Liver (tissue), 9 donors: ENCODE measurements around the gene CASTOR1. TPM values are rescaled to one million over a fixed set of nuclear protein-coding genes. Genes with fewer than 3 reads are reported as not detected.

Experiments
- DNase-seq: peaks from one replicate; pipeline ENCODE4 v3.0.0-alpha.2; 2017; ENCODE audit warnings: low spot score
- H3K27ac ChIP-seq, 2 donors: one replicate each; pipeline ENCODE4 v1.7.0; 2013; ENCODE audit warnings: inconsistent platforms in 2 of 2, low read length in 2 of 2, control low read depth in 1 of 2, low read depth in 1 of 2, mild to moderate bottlenecking in 1 of 2
- H3K27me3 ChIP-seq, 4 donors: one replicate each; pipeline versions ENCODE4 v1.6.1 to v1.7.0; 2013; ENCODE audit warnings: low read length in 3 of 4, inconsistent platforms in 1 of 4, mild to moderate bottlenecking in 1 of 4, moderate library complexity in 1 of 4; ENCODE audit not compliant: control insufficient read depth in 4 of 4, insufficient read depth in 4 of 4
- H3K36me3 ChIP-seq, 4 donors: one replicate each; pipeline versions ENCODE4 v1.6.1 to v1.7.0; 2013; ENCODE audit warnings: low read length in 3 of 4, mild to moderate bottlenecking in 3 of 4, low read depth in 1 of 4, moderate library complexity in 1 of 4; ENCODE audit not compliant: control insufficient read depth in 4 of 4, insufficient read depth in 3 of 4
- H3K4me1 ChIP-seq, 4 donors: one replicate each; pipeline versions ENCODE4 v1.6.1 to v1.7.0; 2013; ENCODE audit warnings: low read length in 3 of 4, mild to moderate bottlenecking in 3 of 4, moderate library complexity in 1 of 4; ENCODE audit not compliant: control insufficient read depth in 4 of 4, insufficient read depth in 4 of 4
- H3K4me3 ChIP-seq, 3 donors: one replicate each; pipeline versions ENCODE4 v1.6.1 to v1.7.0; 2013; ENCODE audit warnings: low read length in 3 of 3, control low read depth in 1 of 3, low read depth in 1 of 3, mild to moderate bottlenecking in 1 of 3
- H3K9ac ChIP-seq, 2 donors: one replicate each; pipeline ENCODE4 v1.7.0; 2013; ENCODE audit warnings: low read length in 2 of 2, mild to moderate bottlenecking in 2 of 2, moderate library complexity in 2 of 2, control low read depth in 1 of 2, low read depth in 1 of 2
- H3K9me3 ChIP-seq, 4 donors: one replicate each; pipeline versions ENCODE4 v1.6.1 to v1.7.0; 2013; ENCODE audit warnings: low read length in 3 of 4; ENCODE audit not compliant: control insufficient read depth in 4 of 4
- EGR1 ChIP-seq, 2 donors: IDR thresholded peaks; 2 replicates each; pipeline ENCODE4 v1.6.1; 2016 to 2018; ENCODE audit warnings: antibody characterized with exemption in 2 of 2, low read depth in 2 of 2
- FOXA1 ChIP-seq: IDR thresholded peaks from 2 replicates; pipeline ENCODE4 v1.6.1; 2016; ENCODE audit warnings: antibody characterized with exemption
- FOXA2 ChIP-seq: IDR thresholded peaks from 2 replicates; pipeline ENCODE4 v1.6.1; 2016; ENCODE audit warnings: antibody characterized with exemption
- GABPA ChIP-seq, 2 donors: IDR thresholded peaks in 1 of 2; conservative IDR thresholded peaks in 1 of 2; 2 replicates each; pipeline ENCODE4 v1.6.1; 2016; ENCODE audit warnings: antibody characterized with exemption in 2 of 2, mild to moderate bottlenecking in 1 of 2, moderate library complexity in 1 of 2
- HNF4A ChIP-seq, 2 donors: conservative IDR thresholded peaks; 2 replicates each; pipeline ENCODE4 v1.6.1; 2016; ENCODE audit warnings: antibody characterized with exemption in 2 of 2, mild to moderate bottlenecking in 2 of 2
- HNF4G ChIP-seq: IDR thresholded peaks from 2 replicates; pipeline ENCODE4 v1.6.1; 2016; ENCODE audit warnings: antibody characterized with exemption
- JUND ChIP-seq, 2 donors: IDR thresholded peaks; 2 replicates each; pipeline ENCODE4 v1.6.1; 2016; ENCODE audit warnings: antibody characterized with exemption in 2 of 2
- NR2F2 ChIP-seq: IDR thresholded peaks from 2 replicates; pipeline ENCODE4 v1.6.1; 2016; ENCODE audit warnings: antibody characterized with exemption
- RAD21 ChIP-seq, 2 donors: IDR thresholded peaks; 2 replicates each; pipeline ENCODE4 v1.6.1; 2016; ENCODE audit warnings: antibody characterized with exemption in 2 of 2, mild to moderate bottlenecking in 2 of 2
- RXRA ChIP-seq, 2 donors: IDR thresholded peaks; 2 replicates each; pipeline ENCODE4 v1.6.1; 2017 to 2018; ENCODE audit warnings: antibody characterized with exemption in 2 of 2, mild to moderate bottlenecking in 1 of 2
- SP1 ChIP-seq: IDR thresholded peaks from 2 replicates; pipeline ENCODE4 v1.6.1; 2018; ENCODE audit warnings: antibody characterized with exemption, mild to moderate bottlenecking
- TAF1 ChIP-seq: conservative IDR thresholded peaks from 2 replicates; pipeline ENCODE4 v1.6.1; 2016; ENCODE audit warnings: antibody characterized with exemption, mild to moderate bottlenecking
- YY1 ChIP-seq: IDR thresholded peaks from 2 replicates; pipeline ENCODE4 v1.6.1; 2016; ENCODE audit warnings: antibody characterized with exemption, mild to moderate bottlenecking
- ZBTB33 ChIP-seq: IDR thresholded peaks from 2 replicates; pipeline ENCODE4 v1.6.1; 2016; ENCODE audit warnings: antibody characterized with exemption
- WGBS: extraction: QIAGEN DNeasy Blood & Tissue Kit; methylation state at CpG from one replicate; pipeline ENCODE4 v1.1.7; 2013; 5-methylcytosine and 5-hydroxymethylcytosine counted together
- polyA plus RNA-seq, 2 donors: library from polyadenylated mRNA; stranded (reverse) in 1 of 2; unstranded in 1 of 2; fragments of 200-250 nt in 1 of 2; fragments of >200 nt in 1 of 2; fragmentation: Nextera tagmentation in 1 of 2; extraction: Ambion mirVana in 1 of 2; gene quantifications; one replicate each; pipeline versions ENCODE4 v1.2.1 to v1.2.3, GENCODE V29; 2013 to 2015
- total RNA-seq, 2 donors: library from RNA; depleted of rRNA; stranded (reverse); fragments of >200 nt; gene quantifications; one replicate each; pipeline ENCODE4 v1.2.3, GENCODE V29; 2014
- TF ChIP-seq, protein P1 (sequence below): IDR thresholded peaks from 2 replicates; pipeline ENCODE4 v1.6.1; 2016; ENCODE audit warnings: antibody characterized with exemption
- TF ChIP-seq, protein P2 (sequence below): IDR thresholded peaks from 2 replicates; pipeline ENCODE4 v1.6.1; 2016; ENCODE audit warnings: antibody characterized with exemption
- TF ChIP-seq, protein P3 (sequence below): fragments of 150-350 bp; IDR thresholded peaks from 2 replicates; pipeline ENCODE4 v1.5.1; 2017; ENCODE audit warnings: improper control_type of control experiment, low read depth, low read length; ENCODE audit not compliant: missing input control
- TF ChIP-seq, protein P4 (sequence below): IDR thresholded peaks from 2 replicates; pipeline ENCODE4 v1.6.1; 2016; ENCODE audit warnings: antibody characterized with exemption, mild to moderate bottlenecking
- donor health status: healthy.
- donor health status: healthy.
- donor health status: healthy.
- donor health status: healthy.
- donor health status: healthy.

The CASTOR1 gene
- total and polyA plus RNA-seq, 4 donors = 1.8 to 5.4 (median 2.4) TPM

GRCh38 chr22:30254314-30254713 is 35.0 kb downstream of the CASTOR1 start (continued):
- TF ChIP-seq NR2F2 (no peak), HNF4A (conservative IDR thresholded peaks at IDR 0.05) (no peak), RAD21 (IDR thresholded peaks at IDR 0.05) (no peak), HNF4G (no peak)
- TF ChIP-seq, protein P1, sequence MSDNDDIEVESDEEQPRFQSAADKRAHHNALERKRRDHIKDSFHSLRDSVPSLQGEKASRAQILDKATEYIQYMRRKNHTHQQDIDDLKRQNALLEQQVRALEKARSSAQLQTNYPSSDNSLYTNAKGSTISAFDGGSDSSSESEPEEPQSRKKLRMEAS = no peak
- TF ChIP-seq, protein P2, sequence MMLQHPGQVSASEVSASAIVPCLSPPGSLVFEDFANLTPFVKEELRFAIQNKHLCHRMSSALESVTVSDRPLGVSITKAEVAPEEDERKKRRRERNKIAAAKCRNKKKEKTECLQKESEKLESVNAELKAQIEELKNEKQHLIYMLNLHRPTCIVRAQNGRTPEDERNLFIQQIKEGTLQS = no peak

- H3K9ac ChIP-seq = no peak overlapping the region
- no peak for DNase-seq
Measured at GRCh38 chr22:30253205-30253852, 36.0 kb downstream of the CASTOR1 start.

More at GRCh38 chr22:30253205-30253852, 36.0 kb downstream of the CASTOR1 start:
- no peak overlapping the region for H3K4me3 ChIP-seq
- H3K27ac ChIP-seq = peak overlapping the region in 1 of 2 donors; percentile 45
- TF ChIP-seq YY1 (no peak), FOXA2 (no peak), ZBTB33 (no peak), RXRA (IDR thresholded peaks at IDR 0.05) (no peak), HNF4G (no peak), EGR1 (IDR thresholded peaks at IDR 0.05; ENCODE audit: low read depth in 2 of 2) (no peak), RAD21 (IDR thresholded peaks at IDR 0.05) (no peak), NR2F2 (no peak), TAF1 (no peak), SP1 (no peak), FOXA1 (no peak), GABPA (IDR thresholded peaks at IDR 0.05 in 1 of 2, conservative IDR thresholded peaks at IDR 0.05 in 1 of 2) (no peak), HNF4A (conservative IDR thresholded peaks at IDR 0.05) (no peak), JUND (IDR thresholded peaks at IDR 0.05) (no peak)
- TF ChIP-seq, protein P2 = no peak
- TF ChIP-seq, protein P1 = no peak
- TF ChIP-seq, protein P3, sequence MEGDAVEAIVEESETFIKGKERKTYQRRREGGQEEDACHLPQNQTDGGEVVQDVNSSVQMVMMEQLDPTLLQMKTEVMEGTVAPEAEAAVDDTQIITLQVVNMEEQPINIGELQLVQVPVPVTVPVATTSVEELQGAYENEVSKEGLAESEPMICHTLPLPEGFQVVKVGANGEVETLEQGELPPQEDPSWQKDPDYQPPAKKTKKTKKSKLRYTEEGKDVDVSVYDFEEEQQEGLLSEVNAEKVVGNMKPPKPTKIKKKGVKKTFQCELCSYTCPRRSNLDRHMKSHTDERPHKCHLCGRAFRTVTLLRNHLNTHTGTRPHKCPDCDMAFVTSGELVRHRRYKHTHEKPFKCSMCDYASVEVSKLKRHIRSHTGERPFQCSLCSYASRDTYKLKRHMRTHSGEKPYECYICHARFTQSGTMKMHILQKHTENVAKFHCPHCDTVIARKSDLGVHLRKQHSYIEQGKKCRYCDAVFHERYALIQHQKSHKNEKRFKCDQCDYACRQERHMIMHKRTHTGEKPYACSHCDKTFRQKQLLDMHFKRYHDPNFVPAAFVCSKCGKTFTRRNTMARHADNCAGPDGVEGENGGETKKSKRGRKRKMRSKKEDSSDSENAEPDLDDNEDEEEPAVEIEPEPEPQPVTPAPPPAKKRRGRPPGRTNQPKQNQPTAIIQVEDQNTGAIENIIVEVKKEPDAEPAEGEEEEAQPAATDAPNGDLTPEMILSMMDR = no peak
- TF ChIP-seq, protein P4, sequence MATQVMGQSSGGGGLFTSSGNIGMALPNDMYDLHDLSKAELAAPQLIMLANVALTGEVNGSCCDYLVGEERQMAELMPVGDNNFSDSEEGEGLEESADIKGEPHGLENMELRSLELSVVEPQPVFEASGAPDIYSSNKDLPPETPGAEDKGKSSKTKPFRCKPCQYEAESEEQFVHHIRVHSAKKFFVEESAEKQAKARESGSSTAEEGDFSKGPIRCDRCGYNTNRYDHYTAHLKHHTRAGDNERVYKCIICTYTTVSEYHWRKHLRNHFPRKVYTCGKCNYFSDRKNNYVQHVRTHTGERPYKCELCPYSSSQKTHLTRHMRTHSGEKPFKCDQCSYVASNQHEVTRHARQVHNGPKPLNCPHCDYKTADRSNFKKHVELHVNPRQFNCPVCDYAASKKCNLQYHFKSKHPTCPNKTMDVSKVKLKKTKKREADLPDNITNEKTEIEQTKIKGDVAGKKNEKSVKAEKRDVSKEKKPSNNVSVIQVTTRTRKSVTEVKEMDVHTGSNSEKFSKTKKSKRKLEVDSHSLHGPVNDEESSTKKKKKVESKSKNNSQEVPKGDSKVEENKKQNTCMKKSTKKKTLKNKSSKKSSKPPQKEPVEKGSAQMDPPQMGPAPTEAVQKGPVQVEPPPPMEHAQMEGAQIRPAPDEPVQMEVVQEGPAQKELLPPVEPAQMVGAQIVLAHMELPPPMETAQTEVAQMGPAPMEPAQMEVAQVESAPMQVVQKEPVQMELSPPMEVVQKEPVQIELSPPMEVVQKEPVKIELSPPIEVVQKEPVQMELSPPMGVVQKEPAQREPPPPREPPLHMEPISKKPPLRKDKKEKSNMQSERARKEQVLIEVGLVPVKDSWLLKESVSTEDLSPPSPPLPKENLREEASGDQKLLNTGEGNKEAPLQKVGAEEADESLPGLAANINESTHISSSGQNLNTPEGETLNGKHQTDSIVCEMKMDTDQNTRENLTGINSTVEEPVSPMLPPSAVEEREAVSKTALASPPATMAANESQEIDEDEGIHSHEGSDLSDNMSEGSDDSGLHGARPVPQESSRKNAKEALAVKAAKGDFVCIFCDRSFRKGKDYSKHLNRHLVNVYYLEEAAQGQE = no peak
- no peaks in the 10 kb centered on the region for H3K36me3 ChIP-seq
- 57% methylated on average over 22 of the region's 22 CpGs for WGBS
- H3K27me3 ChIP-seq = no peaks in the 10 kb centered on the region
- peaks cover 0 to 7% (median 4%) of the 10 kb centered on the region in 4 donors for H3K4me1 ChIP-seq
- H3K9me3 ChIP-seq = no peaks in the 10 kb centered on the region
